ENCODE results near the gene TNFRSF13B.

Gene TNFRSF13B

GRCh38 chr17:16919663-16920627 is 52.0 kb downstream of the TNFRSF13B start:
- no peak for TF ChIP-seq CTCF (IDR thresholded peaks at IDR 0.05; ENCODE audit: insufficient read depth, low read depth, low read length, missing control alignments)
- no peak overlapping the region for H3K4me3 ChIP-seq (ENCODE audit: low read depth, low read length)
- peak; percentile 2 for DNase-seq (ENCODE audit: low read depth)

- H3K4me3 ChIP-seq (ENCODE audit: low read depth, low read length), result no peak overlapping the region
- no peak for TF ChIP-seq CTCF (IDR thresholded peaks at IDR 0.05; ENCODE audit: insufficient read depth, low read depth, low read length, missing control alignments)
- no peak for DNase-seq (ENCODE audit: low read depth)
These were observed 53.5 kb downstream of the TNFRSF13B start for GRCh38 chr17:16918443-16918842.

- no peak for TF ChIP-seq CTCF (IDR thresholded peaks at IDR 0.05; ENCODE audit: insufficient read depth, low read depth, low read length, missing control alignments)
- no peak for DNase-seq (ENCODE audit: low read depth)
- no peak overlapping the region for H3K4me3 ChIP-seq (ENCODE audit: low read depth, low read length)
These were observed 54.1 kb downstream of the TNFRSF13B start for GRCh38 chr17:16917671-16918394.

- no peak for DNase-seq (ENCODE audit: low read depth)
- no peak overlapping the region for H3K4me3 ChIP-seq (ENCODE audit: low read depth, low read length)
- TF ChIP-seq CTCF (IDR thresholded peaks at IDR 0.05; ENCODE audit: insufficient read depth, low read depth, low read length, missing control alignments), result no peak
These were observed 55.4 kb downstream of the TNFRSF13B start for GRCh38 chr17:16916557-16916920.

GRCh38 chr17:16915752-16916556 is 56.0 kb downstream of the TNFRSF13B start:
- H3K4me3 ChIP-seq (ENCODE audit: low read depth, low read length), result no peak overlapping the region
- peak; percentile 77 for TF ChIP-seq CTCF (IDR thresholded peaks at IDR 0.05; ENCODE audit: insufficient read depth, low read depth, low read length, missing control alignments)
- DNase-seq (ENCODE audit: low read depth), result peak; percentile 84

- H3K4me3 ChIP-seq (ENCODE audit: low read depth, low read length), result no peak overlapping the region
- no peak for DNase-seq (ENCODE audit: low read depth)
- no peak for TF ChIP-seq CTCF (IDR thresholded peaks at IDR 0.05; ENCODE audit: insufficient read depth, low read depth, low read length, missing control alignments)
These were observed 58.5 kb downstream of the TNFRSF13B start for GRCh38 chr17:16913463-16913862.

Measured in GM12865 (cell line).